Astrocyte (in vitro differentiated cells and primary cell): ENCODE results near the gene SLC6A13. TPM values are rescaled to one million over a fixed set of nuclear protein-coding genes. Genes with fewer than 3 reads are reported as not detected.

Source experiments
- DNase-seq: peaks from one replicate; pipeline ENCODE4 v3.0.0-alpha.2; 2010; ENCODE audit warnings: low read depth
- FAIRE-seq: peaks from 2 replicates; lab custom pipeline; 2011; peaks lifted over from hg19 to GRCh38; lab: Jason Lieb, UNC
- H2AFZ ChIP-seq: 2 replicates; pipeline ENCODE4 v1.6.0; 2012; ENCODE audit warnings: low read depth, low read length, inconsistent platforms
- H3K27ac ChIP-seq: 2 replicates; pipeline ENCODE4 v1.5.1; 2011; ENCODE audit warnings: low read depth, low read length, inconsistent platforms
- H3K27me3 ChIP-seq: 2 replicates; pipeline ENCODE4 v1.6.0; 2011; ENCODE audit warnings: low read length, inconsistent platforms; ENCODE audit not compliant: insufficient read depth
- H3K36me3 ChIP-seq: 2 replicates; pipeline ENCODE4 v1.5.1; 2011; ENCODE audit warnings: low read length, inconsistent platforms; ENCODE audit not compliant: insufficient read depth
- H3K4me1 ChIP-seq: 2 replicates; pipeline ENCODE4 v1.5.1; 2011; ENCODE audit warnings: low read length, inconsistent platforms; ENCODE audit not compliant: insufficient read depth
- H3K4me2 ChIP-seq: 2 replicates; pipeline ENCODE4 v1.6.0; 2012; ENCODE audit warnings: low read length, inconsistent platforms
- H3K4me3 ChIP-seq: 2 replicates; pipeline ENCODE4 v1.5.1; 2011; ENCODE audit warnings: low read depth, mild to moderate bottlenecking, low read length, inconsistent platforms; ENCODE audit not compliant: insufficient read depth
- H3K79me2 ChIP-seq: 2 replicates; pipeline ENCODE4 v1.6.0; 2012; ENCODE audit warnings: mild to moderate bottlenecking, low read length, inconsistent platforms; ENCODE audit not compliant: insufficient read depth
- H3K9ac ChIP-seq: 2 replicates; pipeline ENCODE4 v1.6.0; 2012; ENCODE audit warnings: mild to moderate bottlenecking, low read length, inconsistent platforms
- H3K9me3 ChIP-seq: 2 replicates; pipeline ENCODE4 v1.5.1; 2012; ENCODE audit warnings: low read depth, mild to moderate bottlenecking, low read length, inconsistent platforms; ENCODE audit not compliant: insufficient read depth
- H4K20me1 ChIP-seq: 2 replicates; pipeline ENCODE4 v1.6.0; 2012; ENCODE audit warnings: low read length, inconsistent platforms; ENCODE audit not compliant: insufficient read depth
- H3K27ac Mint-ChIP-seq: one replicate; pipeline ENCODE4 v1.8.0; 2021; ENCODE audit warnings: mild to moderate bottlenecking, mixed read lengths; ENCODE audit not compliant: unreplicated experiment
- H3K27me3 Mint-ChIP-seq: one replicate; pipeline ENCODE4 v1.8.0; 2021; ENCODE audit warnings: low read depth, mixed read lengths; ENCODE audit not compliant: unreplicated experiment
- H3K36me3 Mint-ChIP-seq: one replicate; pipeline ENCODE4 v1.8.0; 2021; ENCODE audit warnings: low read depth, mixed read lengths; ENCODE audit not compliant: unreplicated experiment
- H3K4me1 Mint-ChIP-seq: one replicate; pipeline ENCODE4 v1.8.0; 2021; ENCODE audit warnings: low read depth, mixed read lengths; ENCODE audit not compliant: unreplicated experiment
- H3K4me3 Mint-ChIP-seq: one replicate; pipeline ENCODE4 v1.8.0; 2021; ENCODE audit warnings: mild to moderate bottlenecking, moderate library complexity, mixed read lengths; ENCODE audit not compliant: unreplicated experiment
- H3K9me3 Mint-ChIP-seq: one replicate; pipeline ENCODE4 v1.8.0; 2021; ENCODE audit warnings: mild to moderate bottlenecking, mixed read lengths; ENCODE audit not compliant: unreplicated experiment
- CTCF ChIP-seq: IDR thresholded peaks from 2 replicates; pipeline ENCODE4 v1.5.1; 2011; ENCODE audit warnings: low read depth, mild to moderate bottlenecking, inconsistent platforms, low read length, moderate library complexity; ENCODE audit not compliant: insufficient read depth
- EZH2 ChIP-seq: IDR thresholded peaks from 2 replicates; pipeline ENCODE4 v1.6.1; 2012; ENCODE audit warnings: mild to moderate bottlenecking, low read length, inconsistent platforms; ENCODE audit not compliant: insufficient read depth
- total RNA-seq: library from RNA; stranded (reverse); gene quantifications from 2 replicates; pipeline ENCODE4 v1.2.1, GENCODE V29; 2021

Gene SLC6A13
- total RNA-seq, 1 donor from 2014 or later, result 2.6 TPM

- DNase-seq, result no peak
- Histone ChIP-seq H3K9ac (no peak overlapping the region), H2AFZ (no peak overlapping the region), H3K79me2 (no peaks in the 10 kb centered on the region), H3K27ac (no peak overlapping the region), H4K20me1 (no peaks in the 10 kb centered on the region), H3K27me3 (peaks cover 7% of the 10 kb centered on the region), H3K4me1 (no peaks in the 10 kb centered on the region), H3K4me2 (no peak overlapping the region), H3K4me3 (no peak overlapping the region), H3K36me3 (no peaks in the 10 kb centered on the region), H3K9me3 (no peaks in the 10 kb centered on the region)
- TF ChIP-seq EZH2, result no peak
- TF ChIP-seq CTCF, result no peak
- no peak for FAIRE-seq
- Mint-ChIP-seq H3K9me3 (peaks cover 20% of the 10 kb centered on the region), H3K27ac (no peak overlapping the region), H3K27me3 (peaks cover 36% of the 10 kb centered on the region), H3K4me3 (no peak overlapping the region), H3K36me3 (peaks cover 25% of the 10 kb centered on the region), H3K4me1 (peaks cover 4% of the 10 kb centered on the region)
Observed at GRCh38 chr12:254912-255311, 7.7 kb downstream of the SLC6A13 start.

- Mint-ChIP-seq H3K27ac (no peak overlapping the region), H3K4me1 (peaks cover 4% of the 10 kb centered on the region), H3K9me3 (peaks cover 20% of the 10 kb centered on the region), H3K4me3 (no peak overlapping the region), H3K27me3 (peaks cover 31% of the 10 kb centered on the region), H3K36me3 (peaks cover 19% of the 10 kb centered on the region)
- FAIRE-seq, result no peak
- Histone ChIP-seq H4K20me1 (no peaks in the 10 kb centered on the region), H3K27ac (no peak overlapping the region), H3K4me1 (no peaks in the 10 kb centered on the region), H3K27me3 (peaks cover 6% of the 10 kb centered on the region), H3K4me2 (no peak overlapping the region), H2AFZ (no peak overlapping the region), H3K9me3 (no peaks in the 10 kb centered on the region), H3K36me3 (no peaks in the 10 kb centered on the region), H3K79me2 (no peaks in the 10 kb centered on the region), H3K4me3 (no peak overlapping the region), H3K9ac (no peak overlapping the region)
- DNase-seq, result no peak
- TF ChIP-seq CTCF (no peak), EZH2 (no peak)
Observed at GRCh38 chr12:254039-254438, 8.6 kb downstream of the SLC6A13 start.

- H3K9ac ChIP-seq, result no peak overlapping the region
- no peak overlapping the region for H3K4me2 ChIP-seq
- Mint-ChIP-seq H3K27ac (peak overlapping the region; percentile 23), H3K4me1 (peaks cover 4% of the 10 kb centered on the region), H3K4me3 (peak overlapping the region; percentile 28), H3K36me3 (peaks cover 17% of the 10 kb centered on the region), H3K27me3 (peaks cover 28% of the 10 kb centered on the region), H3K9me3 (peaks cover 18% of the 10 kb centered on the region)
- H3K4me3 ChIP-seq, result no peak overlapping the region
- TF ChIP-seq CTCF (no peak), EZH2 (no peak)
- no peaks in the 10 kb centered on the region for H3K79me2 ChIP-seq
- no peaks in the 10 kb centered on the region for H4K20me1 ChIP-seq
- H3K9me3 ChIP-seq, result no peaks in the 10 kb centered on the region
- no peak overlapping the region for H3K27ac ChIP-seq
- DNase-seq (no peak), FAIRE-seq (no peak)
- no peaks in the 10 kb centered on the region for H3K4me1 ChIP-seq
- no peaks in the 10 kb centered on the region for H3K36me3 ChIP-seq
- no peak overlapping the region for H2AFZ ChIP-seq
- peaks cover 3% of the 10 kb centered on the region for H3K27me3 ChIP-seq
Observed at GRCh38 chr12:253116-253831, 9.4 kb downstream of the SLC6A13 start.
